Neural cell (in vitro differentiated cells): ENCODE results near the gene CLASP1.
"Not testable (repeated sequence)": the region's sequence is repeated elsewhere in the genome, so short reads cannot be mapped to it uniquely, and the experiment has no call there.

Source experiments
- EZH2 ChIP-seq: fragments of 200-600, 300-800 bp; shearing (Covaris generic), sonication (generic); IDR thresholded peaks from 2 replicates; pipeline ENCODE4 v1.6.1; 2014; ENCODE audit warnings: antibody characterized with exemption, low read length, borderline replicate concordance, mild to moderate bottlenecking; ENCODE audit not compliant: insufficient read depth, poor library complexity, severe bottlenecking
- POLR2AphosphoS5 ChIP-seq: IDR thresholded peaks from 2 replicates; pipeline ENCODE4 v1.6.1; 2012
- RAD21 ChIP-seq: fragments of 450-650 bp; conservative IDR thresholded peaks from 2 replicates; pipeline ENCODE4 v1.6.1; 2014; ENCODE audit warnings: antibody characterized with exemption, mild to moderate bottlenecking, moderate library complexity
- TAF1 ChIP-seq: IDR thresholded peaks from 2 replicates; pipeline ENCODE4 v1.6.1; 2012; ENCODE audit warnings: low read depth
- TF ChIP-seq, protein P1 (sequence below): fragments of 450-650 bp; IDR thresholded peaks from 2 replicates; pipeline ENCODE4 v1.5.1; 2014; ENCODE audit warnings: antibody characterized with exemption, mild to moderate bottlenecking, moderate library complexity; ENCODE audit not compliant: poor library complexity, severe bottlenecking
- TF ChIP-seq, protein P2 (sequence below): IDR thresholded peaks from 2 replicates; pipeline ENCODE4 v1.6.1; 2012; ENCODE audit warnings: borderline replicate concordance

DNA sequence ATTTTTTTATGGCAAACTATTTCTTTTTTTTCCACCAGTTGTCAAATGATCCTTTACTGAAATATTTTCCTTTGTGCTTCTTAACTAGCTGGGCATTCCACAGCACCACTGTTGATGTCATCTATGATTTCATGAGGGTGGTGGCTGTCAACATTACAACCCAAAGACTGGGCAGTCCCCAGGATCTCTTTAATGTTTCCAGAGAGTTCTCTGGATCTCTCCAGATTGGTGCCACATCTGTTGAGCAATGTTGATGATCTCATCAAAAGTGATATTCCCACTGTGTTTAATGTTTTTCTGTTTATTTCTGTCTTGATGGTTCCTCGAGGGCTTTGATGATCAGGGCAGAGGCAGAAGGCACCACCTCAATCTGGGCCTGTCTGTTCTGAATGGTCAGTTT, 9.1 kb upstream of the CLASP1 start:
- TF ChIP-seq EZH2, POLR2AphosphoS5, TAF1, RAD21: not testable (repeated sequence)
- TF ChIP-seq, protein P1, sequence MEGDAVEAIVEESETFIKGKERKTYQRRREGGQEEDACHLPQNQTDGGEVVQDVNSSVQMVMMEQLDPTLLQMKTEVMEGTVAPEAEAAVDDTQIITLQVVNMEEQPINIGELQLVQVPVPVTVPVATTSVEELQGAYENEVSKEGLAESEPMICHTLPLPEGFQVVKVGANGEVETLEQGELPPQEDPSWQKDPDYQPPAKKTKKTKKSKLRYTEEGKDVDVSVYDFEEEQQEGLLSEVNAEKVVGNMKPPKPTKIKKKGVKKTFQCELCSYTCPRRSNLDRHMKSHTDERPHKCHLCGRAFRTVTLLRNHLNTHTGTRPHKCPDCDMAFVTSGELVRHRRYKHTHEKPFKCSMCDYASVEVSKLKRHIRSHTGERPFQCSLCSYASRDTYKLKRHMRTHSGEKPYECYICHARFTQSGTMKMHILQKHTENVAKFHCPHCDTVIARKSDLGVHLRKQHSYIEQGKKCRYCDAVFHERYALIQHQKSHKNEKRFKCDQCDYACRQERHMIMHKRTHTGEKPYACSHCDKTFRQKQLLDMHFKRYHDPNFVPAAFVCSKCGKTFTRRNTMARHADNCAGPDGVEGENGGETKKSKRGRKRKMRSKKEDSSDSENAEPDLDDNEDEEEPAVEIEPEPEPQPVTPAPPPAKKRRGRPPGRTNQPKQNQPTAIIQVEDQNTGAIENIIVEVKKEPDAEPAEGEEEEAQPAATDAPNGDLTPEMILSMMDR = not testable (repeated sequence)
- TF ChIP-seq, protein P2, sequence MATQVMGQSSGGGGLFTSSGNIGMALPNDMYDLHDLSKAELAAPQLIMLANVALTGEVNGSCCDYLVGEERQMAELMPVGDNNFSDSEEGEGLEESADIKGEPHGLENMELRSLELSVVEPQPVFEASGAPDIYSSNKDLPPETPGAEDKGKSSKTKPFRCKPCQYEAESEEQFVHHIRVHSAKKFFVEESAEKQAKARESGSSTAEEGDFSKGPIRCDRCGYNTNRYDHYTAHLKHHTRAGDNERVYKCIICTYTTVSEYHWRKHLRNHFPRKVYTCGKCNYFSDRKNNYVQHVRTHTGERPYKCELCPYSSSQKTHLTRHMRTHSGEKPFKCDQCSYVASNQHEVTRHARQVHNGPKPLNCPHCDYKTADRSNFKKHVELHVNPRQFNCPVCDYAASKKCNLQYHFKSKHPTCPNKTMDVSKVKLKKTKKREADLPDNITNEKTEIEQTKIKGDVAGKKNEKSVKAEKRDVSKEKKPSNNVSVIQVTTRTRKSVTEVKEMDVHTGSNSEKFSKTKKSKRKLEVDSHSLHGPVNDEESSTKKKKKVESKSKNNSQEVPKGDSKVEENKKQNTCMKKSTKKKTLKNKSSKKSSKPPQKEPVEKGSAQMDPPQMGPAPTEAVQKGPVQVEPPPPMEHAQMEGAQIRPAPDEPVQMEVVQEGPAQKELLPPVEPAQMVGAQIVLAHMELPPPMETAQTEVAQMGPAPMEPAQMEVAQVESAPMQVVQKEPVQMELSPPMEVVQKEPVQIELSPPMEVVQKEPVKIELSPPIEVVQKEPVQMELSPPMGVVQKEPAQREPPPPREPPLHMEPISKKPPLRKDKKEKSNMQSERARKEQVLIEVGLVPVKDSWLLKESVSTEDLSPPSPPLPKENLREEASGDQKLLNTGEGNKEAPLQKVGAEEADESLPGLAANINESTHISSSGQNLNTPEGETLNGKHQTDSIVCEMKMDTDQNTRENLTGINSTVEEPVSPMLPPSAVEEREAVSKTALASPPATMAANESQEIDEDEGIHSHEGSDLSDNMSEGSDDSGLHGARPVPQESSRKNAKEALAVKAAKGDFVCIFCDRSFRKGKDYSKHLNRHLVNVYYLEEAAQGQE = not testable (repeated sequence)
